ENCODE data around the gene NCR1. TPM values are rescaled to one million over a fixed set of nuclear protein-coding genes. Genes with fewer than 3 reads are reported as not detected.
"Not testable (repeated sequence)": the region's sequence is repeated elsewhere in the genome, so short reads cannot be mapped to it uniquely, and the experiment has no call there.

Gene NCR1
- total RNA-seq, 2 donors from 2014 or later: 2.2 TPM; not detected in 1

GRCh38 chr19:54916822-54917221, 10.9 kb downstream of the NCR1 start:
- Histone ChIP-seq H3K27ac (no peak overlapping the region), H3K4me1 (ENCODE audit: control insufficient read depth in 1 of 2, low read depth in 2 of 2) (no peaks in the 10 kb centered on the region), H3K27me3 (replicated peaks; ENCODE audit: insufficient read depth) (no peaks in the 10 kb centered on the region), H3K36me3 (no peaks in the 10 kb centered on the region), H3K4me3 (no peak overlapping the region), H3K9me3 (no peaks in the 10 kb centered on the region)
- no peak for DNase-seq (ENCODE audit: low spot score)
- no peak for ATAC-seq (ENCODE audit: insufficient number of reproducible peaks, low FRiP score, low read depth)
- no peak for TF ChIP-seq CTCF (IDR thresholded peaks at IDR 0.05)

- no peak for TF ChIP-seq CTCF (IDR thresholded peaks at IDR 0.05)
- H3K36me3 ChIP-seq: no peaks in the 10 kb centered on the region
- no peaks in the 10 kb centered on the region for H3K27me3 ChIP-seq (replicated peaks; ENCODE audit: insufficient read depth)
- ATAC-seq (ENCODE audit: insufficient number of reproducible peaks, low FRiP score, low read depth) (no peak), DNase-seq (ENCODE audit: low spot score) (no peak)
- no peak overlapping the region for H3K4me3 ChIP-seq
- no peaks in the 10 kb centered on the region for H3K9me3 ChIP-seq
- no peaks in the 10 kb centered on the region for H3K4me1 ChIP-seq (ENCODE audit: control insufficient read depth in 1 of 2, low read depth in 2 of 2)
- H3K27ac ChIP-seq: no peak overlapping the region
Observed at GRCh38 chr19:54918499-54918898, 12.6 kb downstream of the NCR1 start.

GRCh38 chr19:54919646-54920563, 14.0 kb downstream of the NCR1 start:
- ATAC-seq (ENCODE audit: insufficient number of reproducible peaks, low FRiP score, low read depth); H3K27me3 ChIP-seq (replicated peaks; ENCODE audit: insufficient read depth); DNase-seq (ENCODE audit: low spot score): not testable (repeated sequence)

GRCh38 chr19:54921082-54921481, 15.1 kb downstream of the NCR1 start:
- Histone ChIP-seq H3K36me3 (no peaks in the 10 kb centered on the region), H3K4me3 (no peak overlapping the region), H3K4me1 (ENCODE audit: control insufficient read depth in 1 of 2, low read depth in 2 of 2) (no peaks in the 10 kb centered on the region), H3K27ac (no peak overlapping the region), H3K27me3 (replicated peaks; ENCODE audit: insufficient read depth) (no peaks in the 10 kb centered on the region), H3K9me3 (no peaks in the 10 kb centered on the region)
- TF ChIP-seq CTCF (IDR thresholded peaks at IDR 0.05): no peak
- no peak for ATAC-seq (ENCODE audit: insufficient number of reproducible peaks, low FRiP score, low read depth)
- no peak for DNase-seq (ENCODE audit: low spot score)

More at GRCh38 chr19:54919646-54920563, 14.0 kb downstream of the NCR1 start:
- H3K4me1 ChIP-seq (ENCODE audit: control insufficient read depth in 1 of 2, low read depth in 2 of 2); H3K36me3 ChIP-seq; H3K27ac ChIP-seq; H3K9me3 ChIP-seq; H3K4me3 ChIP-seq: not testable (repeated sequence)

- no peaks in the 10 kb centered on the region for H3K36me3 ChIP-seq
- H3K4me3 ChIP-seq: no peak overlapping the region
- peaks cover 4% of the 10 kb centered on the region for H3K9me3 ChIP-seq
- H3K27ac ChIP-seq: no peak overlapping the region
- ATAC-seq (ENCODE audit: insufficient number of reproducible peaks, low FRiP score, low read depth): no peak
- DNase-seq (ENCODE audit: low spot score): no peak
- no peaks in the 10 kb centered on the region for H3K27me3 ChIP-seq (replicated peaks; ENCODE audit: insufficient read depth)
- H3K4me1 ChIP-seq (ENCODE audit: control insufficient read depth in 1 of 2, low read depth in 2 of 2): no peaks in the 10 kb centered on the region
- no peak for TF ChIP-seq CTCF (IDR thresholded peaks at IDR 0.05)
Observed at GRCh38 chr19:54923276-54923675, 17.3 kb downstream of the NCR1 start.
